Trophoblast cell (in vitro differentiated cells and primary cell): ENCODE measurements around the gene SERINC4.

Experiments
- DNase-seq, 2 donors: peaks; one replicate each; pipeline ENCODE4 v3.0.0-alpha.2; 2016
- H2AFZ ChIP-seq: 2 replicates; pipeline ENCODE4 v1.6.1; 2013; ENCODE audit warnings: low read length, moderate library complexity, mild to moderate bottlenecking; ENCODE audit not compliant: insufficient read depth, poor library complexity
- H2AK5ac ChIP-seq: 2 replicates; pipeline ENCODE4 v1.6.1; 2013; ENCODE audit warnings: mild to moderate bottlenecking, low read length
- H2BK120ac ChIP-seq: 2 replicates; pipeline ENCODE4 v1.6.1; 2013; ENCODE audit warnings: low read length, mild to moderate bottlenecking, moderate library complexity; ENCODE audit not compliant: insufficient read depth, poor library complexity
- H2BK12ac ChIP-seq: 2 replicates; pipeline ENCODE4 v1.6.1; 2013; ENCODE audit warnings: mild to moderate bottlenecking, low read length, moderate library complexity
- H2BK5ac ChIP-seq: 2 replicates; pipeline ENCODE4 v1.6.1; 2013; ENCODE audit warnings: low read length, low read depth, moderate library complexity, mild to moderate bottlenecking; ENCODE audit not compliant: poor library complexity
- H3K14ac ChIP-seq: 2 replicates; pipeline ENCODE4 v1.6.1; 2013; ENCODE audit warnings: mild to moderate bottlenecking, low read length
- H3K18ac ChIP-seq: 2 replicates; pipeline ENCODE4 v1.6.1; 2013; ENCODE audit warnings: mild to moderate bottlenecking, low read length
- H3K23ac ChIP-seq: 2 replicates; pipeline ENCODE4 v1.6.1; 2013; ENCODE audit warnings: low read length
- H3K27ac ChIP-seq: 2 replicates; pipeline ENCODE4 v1.5.1; 2013; ENCODE audit warnings: low read depth, mild to moderate bottlenecking, inconsistent platforms, low read length, moderate library complexity
- H3K27me3 ChIP-seq: 2 replicates; pipeline ENCODE4 v1.6.1; 2013; ENCODE audit warnings: inconsistent platforms, mild to moderate bottlenecking, low read length, moderate library complexity; ENCODE audit not compliant: insufficient read depth
- H3K36me3 ChIP-seq, 2 experiments: 1 replicate in 1 of 2; 2 replicates in 1 of 2; pipeline ENCODE4 v1.6.1; 2013; ENCODE audit warnings: low read length in 2 of 2, mild to moderate bottlenecking in 2 of 2, moderate library complexity in 1 of 2; ENCODE audit not compliant: insufficient read depth in 2 of 2, control insufficient read depth in 1 of 2
- H3K4ac ChIP-seq: 2 replicates; pipeline ENCODE4 v1.6.1; 2013; ENCODE audit warnings: low read depth, mild to moderate bottlenecking, low read length, moderate library complexity
- H3K4me1 ChIP-seq, 2 experiments: 1 replicate in 1 of 2; 2 replicates in 1 of 2; pipeline ENCODE4 v1.6.1; 2013; ENCODE audit warnings: low read length in 2 of 2, mild to moderate bottlenecking in 2 of 2, moderate library complexity in 1 of 2; ENCODE audit not compliant: insufficient read depth in 2 of 2, control insufficient read depth in 1 of 2
- H3K4me2 ChIP-seq: 2 replicates; pipeline ENCODE4 v1.6.1; 2013; ENCODE audit warnings: inconsistent platforms, mild to moderate bottlenecking, low read length, moderate library complexity
- H3K4me3 ChIP-seq: 2 replicates; pipeline ENCODE4 v1.5.1; 2013; ENCODE audit warnings: mild to moderate bottlenecking, low read depth, low read length, inconsistent platforms
- H3K79me1 ChIP-seq: one replicate; pipeline ENCODE4 v1.6.1; 2013; ENCODE audit warnings: low read length
- H3K79me2 ChIP-seq: 2 replicates; pipeline ENCODE4 v1.6.1; 2013; ENCODE audit warnings: low read length, mild to moderate bottlenecking; ENCODE audit not compliant: control insufficient read depth, insufficient read depth, poor library complexity
- H3K9ac ChIP-seq: 2 replicates; pipeline ENCODE4 v1.6.1; 2013; ENCODE audit warnings: mild to moderate bottlenecking, low read length
- H3K9me3 ChIP-seq: 2 replicates; pipeline ENCODE4 v1.6.1; 2013; ENCODE audit warnings: low read depth, mild to moderate bottlenecking, control low read depth, inconsistent platforms, low read length; ENCODE audit not compliant: insufficient read depth
- H4K12ac ChIP-seq: 2 replicates; pipeline ENCODE4 v1.6.1; 2013; ENCODE audit warnings: low read depth, mild to moderate bottlenecking, low read length, moderate library complexity
- H4K8ac ChIP-seq: 2 replicates; pipeline ENCODE4 v1.6.1; 2013; ENCODE audit warnings: low read depth, mild to moderate bottlenecking, low read length, moderate library complexity
- H4K91ac ChIP-seq: one replicate; pipeline ENCODE4 v1.6.1; 2013; ENCODE audit warnings: low read depth, mild to moderate bottlenecking, low read length, moderate library complexity
- WGBS: extraction: QIAGEN DNeasy Blood & Tissue Kit; methylation state at CpG from one replicate; pipeline ENCODE4 v1.1.7; 2013; ENCODE audit warnings: missing lambda C conversion rate; ENCODE audit not compliant: insufficient read length, insufficient coverage; ENCODE audit errors: extremely low coverage; 5-methylcytosine and 5-hydroxymethylcytosine counted together

SERINC4 gene

GRCh38 chr15:43772624-43773023 is 27.4 kb downstream of the SERINC4 start:
- Histone ChIP-seq H3K18ac (no peak overlapping the region), H3K79me2 (no peaks in the 10 kb centered on the region), H3K14ac (no peak overlapping the region), H3K23ac (no peak overlapping the region), H3K4me1 (peaks cover 3 to 12% of the 10 kb centered on the region in 2 experiments), H4K12ac (no peak overlapping the region), H3K4me2 (no peak overlapping the region), H2BK120ac (no peak overlapping the region), H3K4me3 (no peak overlapping the region), H2AFZ (no peak overlapping the region), H3K36me3 (peaks cover 19 to 41% of the 10 kb centered on the region in 2 experiments), H3K9me3 (no peaks in the 10 kb centered on the region), H4K91ac (no peak overlapping the region), H3K9ac (no peak overlapping the region), H3K4ac (no peak overlapping the region), H3K79me1 (peaks cover 2% of the 10 kb centered on the region), H2BK12ac (no peak overlapping the region), H2BK5ac (no peak overlapping the region), H3K27me3 (no peaks in the 10 kb centered on the region), H2AK5ac (no peak overlapping the region), H3K27ac (no peak overlapping the region), H4K8ac (no peak overlapping the region)
- DNase-seq, result no peak

DNA sequence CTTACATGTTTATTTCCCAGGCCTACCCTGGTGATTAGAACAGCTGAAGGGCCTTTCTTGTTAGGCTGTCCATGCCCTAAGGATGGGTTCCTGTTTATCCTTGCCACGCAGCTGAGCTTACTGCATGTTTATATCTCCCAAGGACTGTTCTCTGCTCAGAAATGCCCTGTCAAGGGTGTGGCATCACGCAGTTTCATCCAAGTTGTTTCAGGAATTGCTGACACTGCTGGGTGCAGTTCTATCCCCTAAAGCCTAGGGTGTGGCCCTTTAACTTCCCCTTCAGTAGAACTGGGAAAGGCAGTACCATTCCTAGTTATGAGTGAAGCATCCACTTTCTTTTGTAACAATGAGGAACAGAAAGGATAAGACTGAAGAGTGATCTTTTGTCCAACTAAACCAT is 28.2 kb downstream of the SERINC4 start:
- H4K12ac ChIP-seq, result no peak overlapping the region
- no peak overlapping the region for H2BK120ac ChIP-seq
- H3K79me2 ChIP-seq, result no peaks in the 10 kb centered on the region
- H3K4me1 ChIP-seq, result peaks cover 0 to 8% of the 10 kb centered on the region in 2 experiments
- H3K27ac ChIP-seq, result no peak overlapping the region
- H3K27me3 ChIP-seq, result no peaks in the 10 kb centered on the region
- H3K9me3 ChIP-seq, result no peaks in the 10 kb centered on the region
- H3K14ac ChIP-seq, result no peak overlapping the region
- no peak overlapping the region for H2BK12ac ChIP-seq
- H3K18ac ChIP-seq, result no peak overlapping the region
- H3K23ac ChIP-seq, result no peak overlapping the region
- H3K36me3 ChIP-seq, result peaks cover 27 to 49% of the 10 kb centered on the region in 2 experiments
- no peak overlapping the region for H2AK5ac ChIP-seq
- no peak overlapping the region for H3K4ac ChIP-seq
- no peak for DNase-seq
- peaks cover 2% of the 10 kb centered on the region for H3K79me1 ChIP-seq
- no peak overlapping the region for H3K4me2 ChIP-seq
- H3K9ac ChIP-seq, result no peak overlapping the region
- H2AFZ ChIP-seq, result no peak overlapping the region
- no peak overlapping the region for H4K8ac ChIP-seq
- H2BK5ac ChIP-seq, result no peak overlapping the region
- no peak overlapping the region for H4K91ac ChIP-seq
- no peak overlapping the region for H3K4me3 ChIP-seq
- WGBS, result no CpG with 5 or more reads among the region's 2 CpGs

GRCh38 chr15:43769584-43770228 is 30.3 kb downstream of the SERINC4 start:
- Histone ChIP-seq H3K27me3 (no peaks in the 10 kb centered on the region), H3K9me3 (no peaks in the 10 kb centered on the region), H3K23ac (no peak overlapping the region), H2AFZ (no peak overlapping the region), H3K79me1 (no peaks in the 10 kb centered on the region), H4K12ac (no peak overlapping the region), H3K4me1 (no peaks in the 10 kb centered on the region), H3K27ac (no peak overlapping the region), H2BK120ac (no peak overlapping the region), H3K36me3 (peaks cover 30 to 59% of the 10 kb centered on the region in 2 experiments), H3K4me3 (no peak overlapping the region), H4K91ac (no peak overlapping the region), H2BK5ac (no peak overlapping the region), H3K4ac (no peak overlapping the region), H3K4me2 (no peak overlapping the region), H4K8ac (no peak overlapping the region), H2AK5ac (no peak overlapping the region), H3K9ac (no peak overlapping the region), H3K18ac (no peak overlapping the region), H2BK12ac (no peak overlapping the region), H3K14ac (no peak overlapping the region), H3K79me2 (no peaks in the 10 kb centered on the region)
- WGBS, result no CpG with 5 or more reads among the region's 5 CpGs
- peak; percentile 64 to 85 for DNase-seq

DNA sequence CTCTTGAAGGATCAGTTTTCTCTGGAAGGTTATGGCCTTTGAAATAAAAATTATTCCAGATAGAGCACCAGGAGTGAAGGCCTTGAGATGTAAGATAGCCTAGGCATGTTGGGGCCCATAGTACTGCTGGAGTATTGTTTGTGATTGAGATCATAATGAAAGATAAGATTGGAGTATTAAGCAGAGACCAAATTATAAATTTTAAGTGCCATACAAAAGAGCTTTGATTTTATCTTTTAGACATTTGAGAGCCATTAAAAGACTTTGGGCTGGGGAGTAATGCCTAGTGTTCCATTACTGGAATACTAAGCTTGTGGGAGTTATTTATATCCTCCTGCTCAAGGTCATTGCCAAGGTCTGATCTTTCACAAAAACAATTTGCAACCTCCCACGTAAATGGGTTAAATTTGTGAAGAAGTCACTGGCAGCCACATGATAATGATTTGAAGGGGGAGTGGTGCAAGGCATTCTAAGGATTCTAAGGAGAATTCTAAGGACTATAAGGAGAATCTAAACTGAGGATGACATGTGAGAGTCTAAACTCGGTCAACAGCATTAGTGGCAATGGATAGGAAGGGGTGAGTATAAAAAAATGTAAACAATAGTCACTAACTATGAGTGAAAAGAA is 36.1 kb downstream of the SERINC4 start:
- Histone ChIP-seq H3K27ac (no peak overlapping the region), H3K79me2 (no peaks in the 10 kb centered on the region), H3K27me3 (no peaks in the 10 kb centered on the region), H4K91ac (no peak overlapping the region), H3K4me1 (no peaks in the 10 kb centered on the region), H2AFZ (no peak overlapping the region), H3K4me2 (no peak overlapping the region), H3K79me1 (no peaks in the 10 kb centered on the region), H3K14ac (no peak overlapping the region), H3K4ac (no peak overlapping the region), H4K12ac (no peak overlapping the region), H3K18ac (no peak overlapping the region), H2BK12ac (no peak overlapping the region), H2AK5ac (no peak overlapping the region), H3K36me3 (peaks cover 45 to 53% of the 10 kb centered on the region in 2 experiments), H3K4me3 (no peak overlapping the region), H4K8ac (no peak overlapping the region), H2BK120ac (no peak overlapping the region), H2BK5ac (no peak overlapping the region), H3K23ac (no peak overlapping the region), H3K9me3 (peaks cover 2% of the 10 kb centered on the region), H3K9ac (no peak overlapping the region)
- no CpG with 5 or more reads among the region's 2 CpGs for WGBS
- DNase-seq, result no peak
